Mucosa of rectum (tissue), 2 donors: ENCODE measurements around the gene WWC2.

Source experiments
- H3K27ac ChIP-seq, 2 donors: one replicate each; pipeline ENCODE4 v1.7.0; 2013; ENCODE audit warnings: inconsistent platforms in 2 of 2, low read depth in 2 of 2, low read length in 2 of 2
- H3K27me3 ChIP-seq, 2 donors: one replicate each; pipeline ENCODE4 v1.7.0; 2013; ENCODE audit warnings: low read length in 2 of 2; ENCODE audit not compliant: control insufficient read depth in 2 of 2, insufficient read depth in 2 of 2
- H3K36me3 ChIP-seq, 2 donors: one replicate each; pipeline ENCODE4 v1.7.0; 2013; ENCODE audit warnings: low read length in 2 of 2; ENCODE audit not compliant: control insufficient read depth in 2 of 2, insufficient read depth in 2 of 2
- H3K4me1 ChIP-seq, 2 donors: one replicate each; pipeline ENCODE4 v1.7.0; 2013; ENCODE audit warnings: low read length in 2 of 2, mild to moderate bottlenecking in 1 of 2; ENCODE audit not compliant: control insufficient read depth in 2 of 2, insufficient read depth in 2 of 2
- H3K4me3 ChIP-seq, 2 donors: one replicate each; pipeline ENCODE4 v1.7.0; 2013; ENCODE audit warnings: low read length in 2 of 2
- H3K9ac ChIP-seq, 2 donors: one replicate each; pipeline ENCODE4 v1.7.0; 2013; ENCODE audit warnings: low read length in 2 of 2, low read depth in 1 of 2, mild to moderate bottlenecking in 1 of 2
- H3K9me3 ChIP-seq, 2 donors: one replicate each; pipeline ENCODE4 v1.7.0; 2013; ENCODE audit warnings: low read length in 2 of 2; ENCODE audit not compliant: control insufficient read depth in 2 of 2
- donor health status: healthy.
- donor health status: Normal muscosa, but diverticular disease.

Gene WWC2

DNA sequence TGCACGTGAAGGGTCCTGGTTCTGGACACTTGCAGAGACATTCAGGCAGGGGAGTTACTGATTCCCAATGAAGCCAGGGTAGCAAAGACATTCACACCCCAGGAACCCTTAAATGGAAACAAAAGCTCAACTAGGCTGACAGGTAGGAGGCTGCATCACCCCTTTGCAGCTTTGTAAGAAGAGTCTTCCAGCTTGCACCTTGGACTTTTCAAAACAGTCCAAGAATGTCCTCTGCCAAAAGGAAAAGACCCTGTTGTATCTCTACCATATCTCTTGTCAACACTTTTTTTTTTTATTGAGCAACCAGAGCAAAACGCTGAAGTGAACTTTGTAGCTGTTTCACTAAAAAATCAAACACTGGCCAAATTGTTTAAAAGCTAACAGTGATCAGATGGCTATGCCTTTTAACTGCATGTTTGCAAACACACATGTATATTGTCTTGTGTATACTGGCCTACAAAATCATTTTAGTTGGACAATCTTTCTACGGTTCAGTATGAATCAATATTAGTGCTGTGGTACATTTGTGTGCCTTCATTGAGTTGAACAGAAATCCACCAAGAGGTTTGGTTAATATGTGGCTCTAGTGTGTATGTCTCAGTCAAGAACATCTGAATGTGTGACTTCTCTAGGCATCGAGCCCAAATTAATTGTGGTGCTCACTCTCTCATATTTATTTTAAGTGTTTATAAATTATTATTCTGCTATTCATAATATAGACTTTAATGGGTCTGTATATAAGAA lies 18.5 kb upstream of the WWC2 start:
- Histone ChIP-seq H3K27me3 (no peaks in the 10 kb centered on the region), H3K36me3 (no peaks in the 10 kb centered on the region), H3K4me1 (peaks cover 2 to 7% of the 10 kb centered on the region in 2 donors), H3K27ac (no peak overlapping the region), H3K9me3 (no peaks in the 10 kb centered on the region), H3K4me3 (no peak overlapping the region), H3K9ac (no peak overlapping the region)

DNA sequence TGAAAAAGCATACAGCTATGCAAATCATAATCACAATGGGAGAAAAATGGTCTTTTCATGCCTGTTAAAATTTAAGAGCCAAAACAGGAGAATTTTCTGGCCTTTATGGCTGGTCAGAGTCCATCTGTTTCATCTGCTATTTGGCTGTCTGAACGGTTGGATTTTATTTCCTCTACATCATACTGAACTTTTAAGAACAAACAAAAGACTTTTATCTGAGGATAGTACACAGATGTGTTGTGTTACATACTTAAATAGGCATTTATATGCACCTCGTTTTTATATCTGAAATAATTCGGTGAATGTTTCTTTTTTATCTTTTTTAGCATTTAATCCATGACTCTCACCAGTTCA lies 18.0 kb upstream of the WWC2 start:
- Histone ChIP-seq H3K36me3 (no peaks in the 10 kb centered on the region), H3K9ac (no peak overlapping the region), H3K9me3 (no peaks in the 10 kb centered on the region), H3K27me3 (no peaks in the 10 kb centered on the region), H3K27ac (no peak overlapping the region), H3K4me3 (no peak overlapping the region), H3K4me1 (peaks cover 2 to 7% of the 10 kb centered on the region in 2 donors)

DNA sequence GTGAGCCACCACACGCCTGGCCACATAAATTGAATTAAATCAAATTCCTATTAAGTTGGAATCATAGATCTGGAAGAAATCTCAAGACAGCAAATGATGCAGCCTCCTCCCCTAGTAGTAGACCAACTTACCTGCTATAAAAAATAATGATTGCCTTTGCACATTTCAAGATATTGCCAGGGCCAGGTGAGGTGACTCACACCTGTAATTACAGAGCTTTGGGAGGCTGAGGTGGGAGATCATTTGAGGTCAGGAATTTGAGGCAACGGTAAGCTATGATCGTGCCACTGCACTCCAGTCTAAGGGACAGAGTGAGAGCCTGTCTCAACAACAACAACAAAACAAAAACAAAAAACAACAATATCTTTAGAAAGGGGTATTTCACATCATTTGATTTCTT lies 17.0 kb upstream of the WWC2 start:
- no peaks in the 10 kb centered on the region for H3K27me3 ChIP-seq
- H3K4me3 ChIP-seq = no peak overlapping the region
- H3K27ac ChIP-seq = no peak overlapping the region
- H3K36me3 ChIP-seq = no peaks in the 10 kb centered on the region
- peaks cover 2 to 7% of the 10 kb centered on the region in 2 donors for H3K4me1 ChIP-seq
- H3K9ac ChIP-seq = no peak overlapping the region
- no peaks in the 10 kb centered on the region for H3K9me3 ChIP-seq

DNA sequence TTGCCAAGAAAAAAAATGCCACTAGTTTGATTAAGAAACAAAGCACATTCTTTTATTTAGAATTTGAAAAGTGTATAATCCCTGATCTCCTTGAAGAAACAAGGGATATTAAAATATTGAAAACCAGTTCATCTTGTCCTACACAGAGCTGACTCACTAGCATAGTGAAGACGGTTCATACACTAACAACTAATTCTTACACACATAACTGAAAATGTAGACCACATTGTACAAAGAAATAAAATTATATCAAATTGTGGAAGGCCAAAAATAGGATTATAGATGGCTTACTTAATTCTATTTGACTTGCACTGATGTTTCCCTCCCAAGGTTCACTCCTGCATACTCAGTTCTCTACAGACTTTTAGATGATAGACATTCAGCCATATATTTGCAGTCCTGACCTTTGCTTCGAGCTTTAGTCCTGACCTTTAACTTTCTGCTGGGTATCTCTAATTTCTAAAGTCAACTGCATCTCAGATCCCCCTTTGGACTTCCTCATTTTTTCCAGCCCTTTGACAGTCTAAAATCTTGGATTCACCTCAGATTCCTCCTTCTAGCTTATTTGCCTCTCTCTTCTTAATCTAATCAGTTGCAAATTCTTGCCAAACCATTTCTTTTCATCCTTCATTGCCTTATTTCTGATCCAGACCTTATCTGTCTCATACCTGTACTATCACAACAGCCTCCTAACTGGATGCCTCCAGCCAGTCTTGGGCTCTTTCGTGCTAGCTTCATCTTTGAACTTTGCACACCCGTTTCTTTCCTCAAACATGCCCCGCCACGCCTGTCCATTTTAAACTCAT lies 4.5 kb upstream of the WWC2 start:
- H3K4me3 ChIP-seq = no peak overlapping the region
- H3K36me3 ChIP-seq = no peaks in the 10 kb centered on the region
- no peaks in the 10 kb centered on the region for H3K9me3 ChIP-seq
- H3K4me1 ChIP-seq = peaks cover 0 to 5% of the 10 kb centered on the region in 2 donors
- H3K9ac ChIP-seq = no peak overlapping the region
- H3K27me3 ChIP-seq = peaks cover 21% of the 10 kb centered on the region in 2 donors
- H3K27ac ChIP-seq = no peak overlapping the region

DNA sequence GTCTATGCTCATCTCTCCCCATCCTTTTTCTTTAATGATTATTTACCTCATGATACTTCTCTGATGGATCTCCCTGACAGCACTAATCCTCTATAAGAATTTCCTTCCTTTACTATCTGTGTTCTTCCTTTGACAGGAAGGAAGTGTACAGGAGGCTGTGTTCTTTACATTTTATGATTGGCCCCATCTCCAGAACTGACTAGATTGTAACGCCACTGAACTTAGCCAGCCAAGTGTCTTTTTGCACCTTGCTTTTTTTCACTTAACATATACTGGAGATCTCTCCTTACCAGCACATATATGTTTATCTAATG lies 3.9 kb upstream of the WWC2 start:
- H3K9me3 ChIP-seq = no peaks in the 10 kb centered on the region
- peaks cover 27% of the 10 kb centered on the region in 2 donors for H3K27me3 ChIP-seq
- no peak overlapping the region for H3K27ac ChIP-seq
- H3K4me1 ChIP-seq = peaks cover 3 to 7% of the 10 kb centered on the region in 2 donors
- H3K9ac ChIP-seq = no peak overlapping the region
- no peaks in the 10 kb centered on the region for H3K36me3 ChIP-seq
- H3K4me3 ChIP-seq = no peak overlapping the region

DNA sequence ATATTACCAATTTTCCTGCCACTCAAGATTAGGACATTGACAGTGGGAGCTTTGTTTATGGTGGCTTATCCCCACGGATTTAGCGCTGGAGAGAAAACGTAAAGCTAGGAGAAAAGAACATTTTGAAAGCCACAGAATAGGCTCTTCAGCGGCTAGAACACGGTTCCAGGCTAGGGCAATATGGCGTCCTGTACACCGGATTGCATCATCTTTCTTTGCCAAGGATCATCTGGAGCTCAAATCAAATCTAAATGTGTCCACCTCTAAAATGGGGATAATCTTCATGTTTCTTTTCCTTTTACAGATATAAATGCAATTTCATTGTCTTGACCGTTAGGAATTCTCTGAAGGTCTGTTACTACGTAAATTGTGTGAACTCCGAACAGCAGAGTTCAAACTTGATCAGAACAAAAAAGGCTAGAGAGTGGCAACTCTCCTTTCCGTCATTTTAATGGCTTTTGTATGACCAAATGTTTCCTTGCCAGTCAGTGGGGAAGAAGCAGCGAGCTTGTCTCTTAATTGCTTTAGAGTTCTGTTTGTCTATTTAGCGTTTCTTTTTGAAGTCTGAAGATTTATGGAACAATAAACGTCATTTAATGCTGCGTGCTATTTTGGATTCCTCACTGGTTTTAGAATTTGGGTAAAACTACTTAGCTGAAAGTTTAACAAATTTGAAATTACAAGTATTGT lies 2.6 kb upstream of the WWC2 start:
- Histone ChIP-seq H3K27ac (no peak overlapping the region), H3K27me3 (peaks cover 32% of the 10 kb centered on the region in 2 donors), H3K4me1 (peaks cover 7% of the 10 kb centered on the region in 2 donors), H3K9ac (no peak overlapping the region), H3K9me3 (no peaks in the 10 kb centered on the region), H3K36me3 (no peaks in the 10 kb centered on the region), H3K4me3 (no peak overlapping the region)

DNA sequence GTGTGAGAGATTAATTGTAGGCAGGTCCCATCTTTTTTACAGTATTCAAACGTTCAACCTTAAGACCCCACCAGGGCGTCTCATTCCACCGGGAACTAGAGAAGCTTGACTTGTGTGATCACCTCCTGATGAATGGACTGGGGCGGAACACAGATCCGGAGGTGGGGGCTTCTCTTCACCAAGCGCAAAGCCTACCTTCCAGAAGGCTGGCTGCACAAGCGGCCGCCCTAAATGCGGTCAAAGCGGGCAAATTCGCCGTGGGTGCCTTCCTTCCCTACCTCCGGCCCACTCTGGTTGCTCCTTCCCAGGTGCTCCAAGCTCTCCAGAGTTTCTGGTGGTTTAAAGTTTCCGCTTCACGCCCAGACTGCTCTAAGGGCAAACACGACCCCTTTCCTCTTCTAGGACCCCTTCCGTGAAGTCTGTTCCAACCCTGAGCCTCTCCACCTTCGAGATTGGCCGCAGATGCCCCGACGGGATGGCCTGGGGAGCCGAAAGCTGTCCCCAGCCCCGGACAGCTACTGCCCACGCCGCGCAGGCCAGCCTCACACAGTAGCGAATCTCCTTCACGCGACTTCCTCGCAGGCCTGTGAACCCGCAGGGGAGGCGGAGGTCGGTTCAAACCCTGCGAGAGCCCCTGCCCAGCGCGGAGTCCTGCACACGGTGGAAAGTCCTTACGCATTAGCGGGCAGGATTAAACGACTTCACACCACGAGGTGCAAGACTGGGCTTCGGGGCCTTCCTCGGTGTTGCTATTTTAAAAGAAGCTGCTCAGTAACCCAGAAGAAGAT lies 1.6 kb upstream of the WWC2 start:
- H3K9me3 ChIP-seq = no peaks in the 10 kb centered on the region
- peaks cover 35 to 38% of the 10 kb centered on the region in 2 donors for H3K27me3 ChIP-seq
- H3K36me3 ChIP-seq = no peaks in the 10 kb centered on the region
- peak overlapping the region; percentile 73 to 85 for H3K27ac ChIP-seq
- peaks cover 7 to 10% of the 10 kb centered on the region in 2 donors for H3K4me1 ChIP-seq
- H3K4me3 ChIP-seq = peak overlapping the region; percentile 68 to 78
- peak overlapping the region in 1 of 2 donors; percentile 67 for H3K9ac ChIP-seq

DNA sequence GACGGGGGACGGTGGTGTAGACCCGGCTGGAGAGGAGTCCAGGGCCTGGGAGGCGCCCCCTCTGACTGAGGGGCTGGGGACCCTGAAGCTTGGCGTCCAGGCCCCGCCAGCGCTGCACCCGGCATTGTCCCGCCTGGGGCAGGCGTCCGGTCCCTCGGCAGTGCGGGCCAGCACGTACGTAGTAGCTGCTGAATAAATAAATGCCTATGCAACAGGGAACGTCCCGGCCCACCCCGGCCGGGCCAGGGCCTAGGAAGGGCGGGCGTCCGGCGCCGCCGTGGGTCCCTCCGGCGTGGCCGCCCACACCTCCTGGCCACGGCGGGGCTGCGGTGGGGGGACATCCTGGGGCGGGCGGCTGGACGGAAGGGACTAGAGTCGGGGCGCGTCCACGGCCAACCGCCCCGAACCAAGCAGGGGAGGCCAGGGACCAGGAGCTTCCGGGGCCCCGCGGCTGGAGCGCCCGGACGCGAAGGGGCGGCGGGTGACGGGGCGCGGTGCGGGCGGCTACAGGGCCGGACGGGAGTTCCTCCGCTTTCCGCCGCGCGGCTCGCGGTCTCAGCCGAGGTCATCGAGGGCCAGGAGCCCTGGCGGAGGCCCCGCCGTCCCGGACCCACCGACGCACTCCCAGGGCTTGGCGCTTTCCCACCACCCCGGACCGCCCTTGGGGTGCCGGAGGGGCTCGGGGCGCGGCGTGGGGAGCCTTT lies 886 bp upstream of the WWC2 start:
- peaks cover 37 to 40% of the 10 kb centered on the region in 2 donors for H3K27me3 ChIP-seq
- peaks cover 7 to 10% of the 10 kb centered on the region in 2 donors for H3K4me1 ChIP-seq
- peak overlapping the region; percentile 68 to 78 for H3K4me3 ChIP-seq
- H3K9ac ChIP-seq = peak overlapping the region; percentile 14 to 67
- no peaks in the 10 kb centered on the region for H3K9me3 ChIP-seq
- peak overlapping the region; percentile 73 to 85 for H3K27ac ChIP-seq
- H3K36me3 ChIP-seq = no peaks in the 10 kb centered on the region

DNA sequence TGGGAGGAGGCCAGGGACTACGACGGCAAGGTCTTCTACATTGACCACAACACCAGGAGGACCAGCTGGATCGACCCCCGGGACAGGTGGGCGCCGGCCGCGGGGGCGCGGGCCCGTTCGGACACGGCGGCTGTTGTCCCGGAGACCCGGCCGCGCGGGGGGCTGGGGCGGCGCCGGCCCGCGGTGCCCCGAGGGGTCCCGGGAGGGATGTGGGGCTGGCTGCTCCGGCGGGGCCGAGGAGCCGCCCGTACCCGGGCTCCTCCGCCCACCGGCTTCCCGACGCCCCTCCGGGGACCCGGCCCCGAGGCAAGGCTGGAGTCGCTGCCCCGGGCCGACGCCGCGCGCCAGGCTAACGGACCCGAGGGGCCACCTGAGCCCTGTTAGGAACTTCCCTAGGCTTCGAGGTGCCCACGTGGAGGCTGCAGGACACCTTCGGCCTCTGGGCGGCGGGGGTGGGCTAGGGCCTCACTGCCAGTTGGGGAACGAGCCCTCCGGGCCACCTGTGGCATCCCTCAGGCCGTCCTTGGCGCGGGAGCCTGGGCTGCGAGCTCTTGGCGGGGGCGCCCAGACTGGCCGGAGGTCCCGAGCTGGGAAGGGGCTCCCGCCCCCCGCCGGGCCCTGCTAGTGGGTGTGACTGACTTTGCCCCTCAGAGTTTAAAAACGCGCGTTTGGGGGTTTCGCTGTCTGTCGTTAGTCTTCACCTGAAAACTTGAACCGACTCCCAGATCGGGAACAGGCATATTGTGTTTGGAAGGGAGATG lies 660 bp downstream of the WWC2 start:
- peak overlapping the region; percentile 32 to 67 for H3K9ac ChIP-seq
- H3K27me3 ChIP-seq = peaks cover 37 to 40% of the 10 kb centered on the region in 2 donors
- H3K4me3 ChIP-seq = peak overlapping the region; percentile 65 to 68
- no peaks in the 10 kb centered on the region for H3K9me3 ChIP-seq
- peak overlapping the region; percentile 25 to 85 for H3K27ac ChIP-seq
- no peaks in the 10 kb centered on the region for H3K36me3 ChIP-seq
- peaks cover 7 to 10% of the 10 kb centered on the region in 2 donors for H3K4me1 ChIP-seq
